H9 (cell line): Measurements from ENCODE around the gene GPR160. TPM values are rescaled to one million over a fixed set of nuclear protein-coding genes. Genes with fewer than 3 reads are reported as not detected.

Experiments
- DNase-seq: peaks from one replicate; pipeline ENCODE4 v3.0.0-alpha.2; 2017
- H2AFZ ChIP-seq: one replicate; pipeline ENCODE4 v1.6.1; 2013; ENCODE audit warnings: mild to moderate bottlenecking, low read length, control low read depth, moderate library complexity
- H2AK5ac ChIP-seq: 2 replicates; pipeline ENCODE4 v1.6.1; 2013; ENCODE audit warnings: low read length, control low read depth, mixed read lengths; ENCODE audit not compliant: insufficient read length
- H2BK120ac ChIP-seq: one replicate; pipeline ENCODE4 v1.6.1; 2013; ENCODE audit warnings: low read depth, mild to moderate bottlenecking, low read length, control low read depth, inconsistent platforms; ENCODE audit not compliant: poor library complexity, severe bottlenecking
- H2BK12ac ChIP-seq: 2 replicates; pipeline ENCODE4 v1.6.1; 2013; ENCODE audit warnings: low read length, control low read depth, mixed read lengths, low read depth; ENCODE audit not compliant: insufficient read length
- H2BK15ac ChIP-seq: 2 replicates; pipeline ENCODE4 v1.6.1; 2013; ENCODE audit warnings: low read depth, low read length, control low read depth
- H2BK20ac ChIP-seq: one replicate; pipeline ENCODE4 v1.6.1; 2013; ENCODE audit warnings: low read depth, mild to moderate bottlenecking, low read length, control low read depth, inconsistent platforms; ENCODE audit not compliant: poor library complexity, severe bottlenecking
- H2BK5ac ChIP-seq: 2 replicates; pipeline ENCODE4 v1.6.1; 2013; ENCODE audit warnings: low read length, control low read depth, mixed read lengths; ENCODE audit not compliant: insufficient read length
- H3K14ac ChIP-seq: 2 replicates; pipeline ENCODE4 v1.6.1; 2013; ENCODE audit warnings: low read length, control low read depth; ENCODE audit not compliant: insufficient read depth
- H3K18ac ChIP-seq: 2 replicates; pipeline ENCODE4 v1.6.1; 2013; ENCODE audit warnings: low read depth, mild to moderate bottlenecking, mixed read lengths, low read length, control low read depth; ENCODE audit not compliant: insufficient read length
- H3K23ac ChIP-seq: 2 replicates; pipeline ENCODE4 v1.6.1; 2013; ENCODE audit warnings: low read length, control low read depth, mixed read lengths, low read depth; ENCODE audit not compliant: insufficient read length
- H3K23me2 ChIP-seq: 2 replicates; pipeline ENCODE4 v1.6.1; 2013; ENCODE audit warnings: low read depth, mild to moderate bottlenecking, mixed read lengths, low read length, control low read depth; ENCODE audit not compliant: insufficient read length, poor library complexity, severe bottlenecking
- H3K27ac ChIP-seq: 2 replicates; pipeline ENCODE4 v1.5.1; 2013; ENCODE audit warnings: low read length, control low read depth, mixed read lengths, low read depth; ENCODE audit not compliant: insufficient read length
- H3K27me3 ChIP-seq: 2 replicates; pipeline ENCODE4 v1.6.1; 2013; ENCODE audit warnings: low read length, control low read depth, inconsistent platforms; ENCODE audit not compliant: insufficient read depth
- H3K4ac ChIP-seq: 2 replicates; pipeline ENCODE4 v1.6.1; 2013; ENCODE audit warnings: low read depth, mild to moderate bottlenecking, control low read depth, inconsistent platforms, low read length, moderate library complexity
- H3K4me1 ChIP-seq: 2 replicates; pipeline ENCODE4 v1.6.1; 2013; ENCODE audit warnings: low read length, control low read depth, inconsistent platforms; ENCODE audit not compliant: insufficient read depth
- H3K4me2 ChIP-seq: 2 replicates; pipeline ENCODE4 v1.6.1; 2013; ENCODE audit warnings: low read length, control low read depth, mixed read lengths; ENCODE audit not compliant: insufficient read length, insufficient read depth
- H3K56ac ChIP-seq: 2 replicates; pipeline ENCODE4 v1.6.1; 2013; ENCODE audit warnings: low read depth, mild to moderate bottlenecking, mixed read lengths, low read length, control low read depth; ENCODE audit not compliant: insufficient read length
- H3K79me1 ChIP-seq: 2 replicates; pipeline ENCODE4 v1.6.1; 2013; ENCODE audit warnings: low read depth, mild to moderate bottlenecking, moderate library complexity, low read length, control low read depth, inconsistent platforms; ENCODE audit not compliant: insufficient read depth, poor library complexity, severe bottlenecking
- H3K79me2 ChIP-seq: 2 replicates; pipeline ENCODE4 v1.6.1; 2013; ENCODE audit warnings: low read length, control low read depth, inconsistent platforms; ENCODE audit not compliant: insufficient read depth
- H3K9ac ChIP-seq: 2 replicates; pipeline ENCODE4 v1.6.1; 2013; ENCODE audit warnings: low read length, control low read depth, mixed read lengths; ENCODE audit not compliant: insufficient read length; ENCODE audit errors: extremely low read depth
- H3K9me3 ChIP-seq: one replicate; pipeline ENCODE4 v1.6.1; 2013; ENCODE audit warnings: low read depth, low read length, inconsistent platforms; ENCODE audit not compliant: control insufficient read depth
- H3T11ph ChIP-seq: one replicate; pipeline ENCODE4 v1.6.1; 2013; ENCODE audit warnings: mild to moderate bottlenecking, low read length, control low read depth, inconsistent platforms
- H4K20me1 ChIP-seq: one replicate; pipeline ENCODE4 v1.6.1; 2013; ENCODE audit not compliant: control insufficient read depth, insufficient read length, insufficient read depth
- H4K5ac ChIP-seq: 2 replicates; pipeline ENCODE4 v1.6.1; 2013; ENCODE audit warnings: low read depth, mild to moderate bottlenecking, mixed read lengths, low read length, control low read depth; ENCODE audit not compliant: insufficient read length
- H4K8ac ChIP-seq: replicated peaks from 2 replicates; pipeline ENCODE4 v1.6.1; 2013; ENCODE audit warnings: low read length, control low read depth, mixed read lengths, low read depth; ENCODE audit not compliant: insufficient read length
- H4K91ac ChIP-seq: 2 replicates; pipeline ENCODE4 v1.6.1; 2013; ENCODE audit warnings: low read depth, mild to moderate bottlenecking, moderate library complexity, mixed read lengths, low read length, control low read depth; ENCODE audit not compliant: insufficient read length
- H3K27ac Mint-ChIP-seq, 3 experiments: 2 replicates in 2 of 3; 3 replicates in 1 of 3; pipeline ENCODE4 v1.8.0; 2020 to 2021; ENCODE audit warnings: mixed read lengths in 3 of 3, mild to moderate bottlenecking in 1 of 3, moderate library complexity in 1 of 3
- H3K27me3 Mint-ChIP-seq: 2 replicates; pipeline ENCODE4 v1.8.0; 2021; ENCODE audit warnings: low read depth, mild to moderate bottlenecking, moderate library complexity, mixed read lengths
- H3K36me3 Mint-ChIP-seq, 3 experiments: 2 replicates in 2 of 3; 3 replicates in 1 of 3; pipeline ENCODE4 v1.8.0; 2020 to 2021; ENCODE audit warnings: low read depth in 3 of 3, mixed read lengths in 3 of 3; ENCODE audit not compliant: insufficient read depth in 1 of 3
- H3K4me1 Mint-ChIP-seq, 2 experiments: 2 replicates each; pipeline ENCODE4 v1.8.0; 2020; ENCODE audit warnings: mixed read lengths in 2 of 2
- H3K4me3 Mint-ChIP-seq, 2 experiments: 2 replicates in 1 of 2; 3 replicates in 1 of 2; pipeline ENCODE4 v1.8.0; 2020 to 2021; ENCODE audit warnings: mild to moderate bottlenecking in 2 of 2, mixed read lengths in 2 of 2, moderate library complexity in 1 of 2
- H3K9me3 Mint-ChIP-seq, 2 experiments: 2 replicates in 1 of 2; 3 replicates in 1 of 2; pipeline ENCODE4 v1.8.0; 2020; ENCODE audit warnings: mild to moderate bottlenecking in 2 of 2, mixed read lengths in 2 of 2, moderate library complexity in 1 of 2
- CTCF ChIP-seq: fragments of 200-600 bp; sonication (generic); conservative IDR thresholded peaks from 3 replicates; pipeline ENCODE4 v1.8.0; 2021; ENCODE audit warnings: antibody characterized with exemption, mild to moderate bottlenecking
- WGBS: extraction: QIAGEN DNeasy Blood & Tissue Kit; methylation state at CpG from one replicate; pipeline ENCODE4 v1.1.7; 2013; ENCODE audit warnings: missing lambda C conversion rate, low lambda C conversion rate, mixed read lengths; ENCODE audit not compliant: insufficient read length; ENCODE audit errors: extremely low coverage; 5-methylcytosine and 5-hydroxymethylcytosine counted together
- total RNA-seq: library from RNA; stranded (reverse); gene quantifications from 2 replicates; pipeline ENCODE4 v1.2.1, GENCODE V29; 2021

GPR160 gene
- total RNA-seq, 1 experiment from 2014 or later: 14.1 TPM

GRCh38 chr3:170033489-170033888 lies 4.3 kb upstream of the GPR160 start:
- Histone ChIP-seq H3K27ac (no peak overlapping the region), H3K18ac (no peak overlapping the region), H3T11ph (no peak overlapping the region), H4K91ac (no peak overlapping the region), H3K4me2 (no peak overlapping the region), H3K56ac (no peak overlapping the region), H2BK20ac (no peak overlapping the region), H2BK5ac (no peak overlapping the region), H4K20me1 (no peaks in the 10 kb centered on the region), H2AFZ (no peak overlapping the region), H3K79me2 (no peaks in the 10 kb centered on the region), H3K27me3 (no peaks in the 10 kb centered on the region), H2BK15ac (0 out of 2 replicates have a peak overlapping the region, but pooled peaks have one; percentile 71), H2AK5ac (no peak overlapping the region), H3K23me2 (peaks cover 3% of the 10 kb centered on the region), H3K14ac (no peak overlapping the region), H4K8ac (no peak overlapping the region), H2BK12ac (no peak overlapping the region), H3K4ac (no peak overlapping the region), H3K9me3 (no peaks in the 10 kb centered on the region), H2BK120ac (no peak overlapping the region), H4K5ac (no peak overlapping the region), H3K9ac (no peak overlapping the region), H3K79me1 (no peaks in the 10 kb centered on the region), H3K23ac (no peak overlapping the region), H3K4me1 (no peaks in the 10 kb centered on the region)
- H3K27me3 Mint-ChIP-seq: peaks cover 2% of the 10 kb centered on the region
- H3K9me3 Mint-ChIP-seq: no peaks in the 10 kb centered on the region
- H3K4me1 Mint-ChIP-seq: peaks cover 8 to 11% of the 10 kb centered on the region in 2 experiments
- TF ChIP-seq CTCF: no peak
- no peak for DNase-seq
- no peak overlapping the region for H3K4me3 Mint-ChIP-seq
- no peak overlapping the region for H3K27ac Mint-ChIP-seq
- WGBS: no CpG with 5 or more reads among the region's 8 CpGs
- H3K36me3 Mint-ChIP-seq: no peaks in the 10 kb centered on the region
